ENCODE data around the gene MXD3.

The MXD3 gene

GRCh38 chr5:177293819-177294581 is 17.7 kb downstream of the MXD3 start:
- Histone ChIP-seq H3K4me1 (ENCODE audit: low read depth, poor library complexity, severe bottlenecking) (peaks cover 32% of the 10 kb centered on the region), H4K20me1 (ENCODE audit: insufficient read depth) (no peaks in the 10 kb centered on the region), H3K79me2 (ENCODE audit: insufficient read depth, low read depth) (no peaks in the 10 kb centered on the region), H3K9ac (no peak overlapping the region), H3K27me3 (ENCODE audit: insufficient read depth, low read depth) (no peaks in the 10 kb centered on the region), H3K27ac (no peak overlapping the region), H3K4me3 (IDR thresholded peaks at IDR 0.05; ENCODE audit: insufficient read depth, low read depth, low read length) (no peak overlapping the region), H2AFZ (ENCODE audit: low read depth) (no peak overlapping the region), H3K4me2 (no peak overlapping the region), H3K36me3 (ENCODE audit: insufficient read depth) (no peaks in the 10 kb centered on the region)
- no peak for TF ChIP-seq CTCF (conservative IDR thresholded peaks at IDR 0.05; ENCODE audit: low read depth, low read length)

- no peak for TF ChIP-seq CTCF (conservative IDR thresholded peaks at IDR 0.05; ENCODE audit: low read depth, low read length)
- peak overlapping the region; percentile 61; the same call in 1 of the 2 replicates for H3K27ac ChIP-seq
Observed at GRCh38 chr5:177291735-177292134, 20.0 kb downstream of the MXD3 start.

GRCh38 chr5:177290816-177291596 is 20.7 kb downstream of the MXD3 start:
- Histone ChIP-seq H3K4me3 (IDR thresholded peaks at IDR 0.05; ENCODE audit: insufficient read depth, low read depth, low read length) (no peak overlapping the region), H3K36me3 (ENCODE audit: insufficient read depth) (no peaks in the 10 kb centered on the region), H3K4me2 (peak overlapping the region; percentile 27; the same call in 1 of the 2 replicates), H3K27ac (peak overlapping the region; percentile 61), H3K4me1 (ENCODE audit: low read depth, poor library complexity, severe bottlenecking) (peaks cover 32% of the 10 kb centered on the region), H4K20me1 (ENCODE audit: insufficient read depth) (no peaks in the 10 kb centered on the region), H2AFZ (ENCODE audit: low read depth) (no peak overlapping the region), H3K79me2 (ENCODE audit: insufficient read depth, low read depth) (no peaks in the 10 kb centered on the region), H3K9ac (peak overlapping the region; percentile 18; the same call in 1 of the 2 replicates), H3K27me3 (ENCODE audit: insufficient read depth, low read depth) (no peaks in the 10 kb centered on the region)
- no peak for TF ChIP-seq CTCF (conservative IDR thresholded peaks at IDR 0.05; ENCODE audit: low read depth, low read length)

More at GRCh38 chr5:177291735-177292134, 20.0 kb downstream of the MXD3 start:
- Histone ChIP-seq H4K20me1 (ENCODE audit: insufficient read depth) (no peaks in the 10 kb centered on the region), H3K79me2 (ENCODE audit: insufficient read depth, low read depth) (no peaks in the 10 kb centered on the region), H3K4me3 (IDR thresholded peaks at IDR 0.05; ENCODE audit: insufficient read depth, low read depth, low read length) (no peak overlapping the region), H3K27me3 (ENCODE audit: insufficient read depth, low read depth) (no peaks in the 10 kb centered on the region), H3K9ac (no peak overlapping the region), H3K4me2 (peak overlapping the region; percentile 27; the same call in 1 of the 2 replicates), H3K36me3 (ENCODE audit: insufficient read depth) (no peaks in the 10 kb centered on the region), H2AFZ (ENCODE audit: low read depth) (no peak overlapping the region), H3K4me1 (ENCODE audit: low read depth, poor library complexity, severe bottlenecking) (peaks cover 32% of the 10 kb centered on the region)

GRCh38 chr5:177288191-177288590 is 23.5 kb downstream of the MXD3 start:
- Histone ChIP-seq H3K4me3 (IDR thresholded peaks at IDR 0.05; ENCODE audit: insufficient read depth, low read depth, low read length) (no peak overlapping the region), H3K27me3 (ENCODE audit: insufficient read depth, low read depth) (no peaks in the 10 kb centered on the region)
- no peak for TF ChIP-seq CTCF (conservative IDR thresholded peaks at IDR 0.05; ENCODE audit: low read depth, low read length)

More at GRCh38 chr5:177288191-177288590, 23.5 kb downstream of the MXD3 start:
- peaks cover 32% of the 10 kb centered on the region for H3K4me1 ChIP-seq (ENCODE audit: low read depth, poor library complexity, severe bottlenecking)
- H2AFZ ChIP-seq (ENCODE audit: low read depth), result no peak overlapping the region
- H3K27ac ChIP-seq, result no peak overlapping the region
- no peak overlapping the region for H3K4me2 ChIP-seq
- no peaks in the 10 kb centered on the region; the same call in 1 of the 2 replicates for H3K36me3 ChIP-seq (ENCODE audit: insufficient read depth)
- no peak overlapping the region for H3K9ac ChIP-seq
- H4K20me1 ChIP-seq (ENCODE audit: insufficient read depth), result no peaks in the 10 kb centered on the region
- no peaks in the 10 kb centered on the region for H3K79me2 ChIP-seq (ENCODE audit: insufficient read depth, low read depth)

All from KMS-11 (cell line).